Prostate gland (tissue), 2 donors: ENCODE data around the gene SFI1.

Source experiments
- CTCF ChIP-seq, 4 experiments: fragments of 200-600 bp in 2 of 4; fragments of 450-650 bp in 2 of 4; sonication (generic) in 2 of 4; IDR thresholded peaks; 1 replicate in 3 of 4; 2 replicates in 1 of 4; pipeline ENCODE4 v1.5.1; 2016 to 2019; ENCODE audit warnings: antibody characterized with exemption in 4 of 4, mild to moderate bottlenecking in 2 of 4, moderate library complexity in 2 of 4
- POLR2A ChIP-seq: fragments of 450-650 bp; IDR thresholded peaks from one replicate; pipeline ENCODE4 v1.6.1; 2016; ENCODE audit warnings: antibody characterized with exemption, mild to moderate bottlenecking
- POLR2AphosphoS5 ChIP-seq: sonication (generic); formaldehyde crosslinking; IDR thresholded peaks from one replicate; pipeline ENCODE4 v1.6.1; 2017; ENCODE audit warnings: antibody characterized with exemption

- TF ChIP-seq CTCF (IDR thresholded peaks at IDR 0.05) = no peak
- no peak for TF ChIP-seq POLR2A
- no peak for TF ChIP-seq POLR2AphosphoS5
Measured at GRCh38 chr22:31618057-31618456, 121.7 kb downstream of the SFI1 start.
